HUDEP-2 (cell line): Measurements from ENCODE around the gene PP2D1.
"Not testable (repeated sequence)": the region's sequence is repeated elsewhere in the genome, so short reads cannot be mapped to it uniquely, and the experiment has no call there.

Source experiments
- DNase-seq, 76 experiments: peaks; one replicate each; lab custom pipeline; 2025; ENCODE audit not compliant: unreplicated experiment in 76 of 76; lab: John Stamatoyannopoulos, UW

PP2D1 gene

GRCh38 chr3:20012164-20012563, at the start of gene PP2D1:
Gene PP2D1 (minus strand): TSS chr3:20012264. CDS start chr3:20012072, 192 bp downstream.
- no peak for DNase-seq

- peak in 4 of 76 experiments; percentile 4 to 28 (median 13) for DNase-seq
Measured at GRCh38 chr3:20060974-20061685, 49.1 kb upstream of the PP2D1 start.

- DNase-seq = no peak
Measured at GRCh38 chr3:20059929-20060328, 47.9 kb upstream of the PP2D1 start.

GRCh38 chr3:20057612-20058180, 45.6 kb upstream of the PP2D1 start:
- no peak for DNase-seq

GRCh38 chr3:20056725-20057611, 44.9 kb upstream of the PP2D1 start:
- peak in 1 of 76 experiments; percentile 11 for DNase-seq

- no peak for DNase-seq
Measured at GRCh38 chr3:20055842-20056241, 43.8 kb upstream of the PP2D1 start.

- DNase-seq = no peak
Measured at GRCh38 chr3:20055020-20055775, 43.1 kb upstream of the PP2D1 start.

- peak in 57 of 76 experiments; percentile 3 to 80 (median 38) for DNase-seq
Measured at GRCh38 chr3:20054549-20054987, 42.5 kb upstream of the PP2D1 start.

- no peak for DNase-seq
Measured at GRCh38 chr3:20052851-20053250, 40.8 kb upstream of the PP2D1 start.

GRCh38 chr3:20051123-20051806, 39.2 kb upstream of the PP2D1 start:
- peak in 5 of 76 experiments; percentile 2 to 26 (median 6) for DNase-seq

GRCh38 chr3:20047976-20048883, 36.2 kb upstream of the PP2D1 start:
- DNase-seq = no peak

GRCh38 chr3:20047341-20047779, 35.3 kb upstream of the PP2D1 start:
- no peak for DNase-seq

- no peak for DNase-seq
Measured at GRCh38 chr3:20046556-20046955, 34.5 kb upstream of the PP2D1 start.

GRCh38 chr3:20045141-20045540, 33.1 kb upstream of the PP2D1 start:
- DNase-seq = not testable (repeated sequence)

GRCh38 chr3:20043825-20044224, 31.8 kb upstream of the PP2D1 start:
- no peak for DNase-seq

GRCh38 chr3:20043396-20043795, 31.3 kb upstream of the PP2D1 start:
- DNase-seq = peak in 74 of 76 experiments; percentile 13 to 84 (median 68)

- DNase-seq = no peak
Measured at GRCh38 chr3:20042331-20042730, 30.3 kb upstream of the PP2D1 start.

GRCh38 chr3:20041197-20041780, 29.2 kb upstream of the PP2D1 start:
- DNase-seq = peak; percentile 11 to 91 (median 78)
